Gastroesophageal sphincter (tissue), 4 donors: ENCODE data around the gene PAFAH2. TPM values are rescaled to one million over a fixed set of nuclear protein-coding genes. Genes with fewer than 3 reads are reported as not detected.

Experiments used
- ATAC-seq: fragments of 150-250 bp; one replicate; pipeline ENCODE4 v1.9.1; 2016; ENCODE audit warnings: mild to moderate bottlenecking, moderate library complexity
- H3K27ac ChIP-seq, 4 donors: fragments of 200-600 bp; sonication (generic) in 3 of 4; 1 replicate in 3 of 4; 2 replicates in 1 of 4; pipeline ENCODE4 v1.5.1; 2016 to 2019
- H3K27me3 ChIP-seq: fragments of 200-600 bp; sonication (generic); one replicate; pipeline ENCODE4 v1.5.1; 2019
- H3K36me3 ChIP-seq, 2 donors: fragments of 200-600 bp; sonication (generic); one replicate each; pipeline ENCODE4 v1.5.1; 2019; ENCODE audit warnings: control low read depth in 1 of 2
- H3K4me1 ChIP-seq, 3 donors: fragments of 200-600 bp; sonication (generic); 1 replicate in 2 of 3; 2 replicates in 1 of 3; pipeline ENCODE4 v1.5.1; 2016 to 2019; ENCODE audit warnings: control low read depth in 2 of 3
- H3K4me3 ChIP-seq, 2 donors: fragments of 200-600 bp; sonication (generic); one replicate each; pipeline ENCODE4 v1.5.1; 2019; ENCODE audit warnings: mild to moderate bottlenecking in 1 of 2, moderate library complexity in 1 of 2
- H3K9me3 ChIP-seq, 3 donors: fragments of 200-600 bp; sonication (generic); one replicate each; pipeline ENCODE4 v1.5.1; 2017 to 2019; ENCODE audit warnings: control low read depth in 2 of 3
- CTCF ChIP-seq, 4 experiments: fragments of 200-600 bp in 2 of 4; fragments of 450-650 bp in 2 of 4; sonication (generic) in 1 of 4; IDR thresholded peaks; one replicate each; pipeline ENCODE4 v1.5.1; 2017 to 2019; ENCODE audit warnings: antibody characterized with exemption in 4 of 4, mild to moderate bottlenecking in 2 of 4, moderate library complexity in 2 of 4
- EP300 ChIP-seq: sonication (generic); formaldehyde crosslinking; IDR thresholded peaks from one replicate; pipeline ENCODE4 v1.6.1; 2017; ENCODE audit warnings: antibody characterized with exemption, mild to moderate bottlenecking
- POLR2A ChIP-seq, 2 donors: fragments of 450-650 bp; IDR thresholded peaks; one replicate each; pipeline ENCODE4 v1.6.1; 2017; ENCODE audit warnings: antibody characterized with exemption in 2 of 2, mild to moderate bottlenecking in 2 of 2, moderate library complexity in 1 of 2
- POLR2AphosphoS5 ChIP-seq: sonication (generic); formaldehyde crosslinking; IDR thresholded peaks from one replicate; pipeline ENCODE4 v1.6.1; 2017; ENCODE audit warnings: antibody characterized with exemption
- WGBS, 2 donors: methylation state at CpG; one replicate each; pipeline ENCODE4 v1.1.5; 2018; ENCODE audit warnings: low coverage in 1 of 2; 5-methylcytosine and 5-hydroxymethylcytosine counted together
- total RNA-seq, 4 donors: library from RNA; depleted of rRNA; stranded (reverse); fragments of >200 nt; gene quantifications; one replicate each; pipeline ENCODE4 v1.1.0, GENCODE V29; 2016

PAFAH2 gene
- total RNA-seq, 4 donors from 2014 or later: 6.6 to 12.2 (median 8.5) TPM

DNA sequence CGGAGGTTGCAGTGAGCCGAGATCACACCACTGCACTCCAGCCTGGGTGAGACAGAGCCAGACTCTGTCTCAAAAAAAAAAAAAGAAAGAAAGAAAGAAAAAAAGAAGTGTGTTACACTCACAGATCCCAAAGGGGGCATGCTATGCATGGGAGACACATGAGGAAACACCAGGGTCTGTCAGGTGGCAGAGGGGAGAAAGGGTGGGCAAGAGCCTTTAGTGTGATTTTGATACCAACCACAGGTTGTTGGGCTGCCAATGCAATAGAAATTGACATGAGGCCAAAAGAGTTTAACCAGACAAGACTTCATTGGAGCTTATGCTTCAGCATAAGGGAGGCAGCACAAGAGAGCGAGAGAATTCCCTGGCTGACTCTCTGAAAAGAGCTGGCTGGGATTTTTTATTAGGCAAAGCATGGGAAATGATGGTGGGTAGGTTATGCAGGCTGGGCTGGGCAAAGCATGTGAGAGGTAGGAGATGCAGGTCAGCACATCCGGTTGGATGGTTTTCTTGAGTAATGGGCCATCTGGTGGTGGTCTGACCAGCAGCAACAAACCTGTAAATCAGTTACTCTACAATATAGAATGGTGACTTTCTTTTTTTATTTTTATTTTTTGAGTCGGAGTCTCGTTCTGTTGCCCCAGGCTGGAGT lies 12.1 kb upstream of the PAFAH2 start:
- Histone ChIP-seq H3K27ac (no peak overlapping the region), H3K27me3 (no peaks in the 10 kb centered on the region), H3K9me3 (no peaks in the 10 kb centered on the region), H3K4me1 (no peaks in the 10 kb centered on the region), H3K4me3 (no peak overlapping the region), H3K36me3 (no peaks in the 10 kb centered on the region)
- TF ChIP-seq POLR2AphosphoS5: no peak
- no peak for TF ChIP-seq EP300
- TF ChIP-seq POLR2A (IDR thresholded peaks at IDR 0.05): no peak
- no peak for TF ChIP-seq CTCF (IDR thresholded peaks at IDR 0.05)
- 51 to 62% methylated on average over 4 to 6 of the region's 6 CpGs for WGBS, 2 donors
- no peak for ATAC-seq

GRCh38 chr1:26006710-26007109 lies 8.8 kb upstream of the PAFAH2 start:
- no peak for TF ChIP-seq EP300
- TF ChIP-seq POLR2AphosphoS5: no peak
- no peak for TF ChIP-seq POLR2A (IDR thresholded peaks at IDR 0.05)
- TF ChIP-seq CTCF (IDR thresholded peaks at IDR 0.05): no peak
- H3K4me1 ChIP-seq: no peaks in the 10 kb centered on the region
- no peak for ATAC-seq
- H3K4me3 ChIP-seq: no peak overlapping the region
- no peaks in the 10 kb centered on the region for H3K27me3 ChIP-seq
- H3K9me3 ChIP-seq: no peaks in the 10 kb centered on the region
- WGBS, 2 donors: 91 to 93% methylated on average over 16 of the region's 16 CpGs
- no peaks in the 10 kb centered on the region for H3K36me3 ChIP-seq
- H3K27ac ChIP-seq: no peak overlapping the region

GRCh38 chr1:26005434-26006105 lies 7.7 kb upstream of the PAFAH2 start:
- ATAC-seq: peak; percentile 46
- Histone ChIP-seq H3K27me3 (no peaks in the 10 kb centered on the region), H3K27ac (peak overlapping the region in 2 of 4 donors; percentile 32 to 47), H3K36me3 (no peaks in the 10 kb centered on the region), H3K4me3 (no peak overlapping the region), H3K9me3 (no peaks in the 10 kb centered on the region), H3K4me1 (no peaks in the 10 kb centered on the region)
- WGBS, 2 donors: 44 to 47% methylated on average over 2 to 3 of the region's 4 CpGs
- TF ChIP-seq POLR2AphosphoS5 (no peak), EP300 (no peak), POLR2A (IDR thresholded peaks at IDR 0.05) (no peak), CTCF (IDR thresholded peaks at IDR 0.05) (no peak)

DNA sequence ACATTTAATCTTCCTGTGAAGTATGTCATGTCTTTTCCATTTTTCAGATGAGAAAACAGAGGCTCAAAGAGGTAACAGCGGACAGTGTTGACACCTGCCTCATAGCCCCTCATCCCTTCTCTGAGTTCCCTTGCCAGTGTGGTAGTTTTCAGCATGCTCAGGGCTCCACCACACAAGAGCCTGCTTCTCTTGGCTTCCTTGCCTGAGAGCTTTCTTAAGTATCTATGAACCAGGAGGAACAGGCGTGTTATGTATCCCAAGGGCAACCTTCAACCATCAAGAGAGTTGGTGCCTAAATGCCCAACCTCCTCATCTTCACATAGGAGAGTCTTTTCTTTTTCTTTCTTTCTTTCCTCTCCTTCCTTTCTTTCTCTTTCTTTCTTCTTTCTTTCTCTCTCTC lies 5.9 kb upstream of the PAFAH2 start:
- Histone ChIP-seq H3K4me3 (no peak overlapping the region), H3K27me3 (no peaks in the 10 kb centered on the region), H3K4me1 (peaks cover 0 to 2% (median 0%) of the 10 kb centered on the region in 3 donors), H3K36me3 (no peaks in the 10 kb centered on the region), H3K27ac (no peak overlapping the region), H3K9me3 (no peaks in the 10 kb centered on the region)
- WGBS, 2 donors: 79 to 93% methylated on average over 2 of the region's 2 CpGs
- ATAC-seq: no peak
- TF ChIP-seq CTCF (IDR thresholded peaks at IDR 0.05): no peak
- no peak for TF ChIP-seq POLR2AphosphoS5
- TF ChIP-seq POLR2A (IDR thresholded peaks at IDR 0.05): no peak
- no peak for TF ChIP-seq EP300

GRCh38 chr1:26003262-26003661 lies 5.4 kb upstream of the PAFAH2 start:
- 78 to 90% methylated on average over 4 of the region's 4 CpGs for WGBS, 2 donors
- ATAC-seq: no peak
- H3K4me3 ChIP-seq: no peak overlapping the region
- H3K36me3 ChIP-seq: no peaks in the 10 kb centered on the region
- no peaks in the 10 kb centered on the region for H3K9me3 ChIP-seq
- peaks cover 0 to 7% (median 0%) of the 10 kb centered on the region in 3 donors for H3K4me1 ChIP-seq
- no peak overlapping the region for H3K27ac ChIP-seq
- H3K27me3 ChIP-seq: no peaks in the 10 kb centered on the region
- no peak for TF ChIP-seq POLR2A (IDR thresholded peaks at IDR 0.05)
- no peak for TF ChIP-seq POLR2AphosphoS5
- no peak for TF ChIP-seq EP300
- no peak for TF ChIP-seq CTCF (IDR thresholded peaks at IDR 0.05)
